ENCODE measurements around the gene CCDC149. TPM values are rescaled to one million over a fixed set of nuclear protein-coding genes. Genes with fewer than 3 reads are reported as not detected.

CCDC149 gene
- total and polyA plus RNA-seq, 2 donors (not counting 1 experiment from before 2014, with no cell fraction given): not detected

DNA sequence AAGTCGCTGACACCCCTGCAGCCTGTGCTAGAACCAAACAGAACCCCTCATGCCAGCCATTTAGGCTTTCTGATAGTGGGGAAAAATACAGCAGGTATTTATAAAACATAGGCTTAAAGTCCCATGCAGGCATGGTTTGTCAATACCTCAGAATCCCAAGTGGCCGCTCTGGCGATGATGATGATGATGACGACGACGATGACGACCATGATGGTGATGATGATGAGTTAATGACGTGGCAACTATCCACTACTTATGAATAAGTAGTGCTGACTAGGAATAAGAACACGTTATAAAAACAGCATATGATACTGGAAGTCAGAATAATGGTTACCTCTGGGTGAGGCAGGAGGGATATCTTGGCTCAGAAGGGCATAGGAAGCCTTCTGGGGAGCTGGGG, 18.0 kb downstream of the CCDC149 start:
- H3K4me3 Mint-ChIP-seq: no peak overlapping the region
- H3K27me3 Mint-ChIP-seq: no peaks in the 10 kb centered on the region
- intact Hi-C loops (cut with micrococcal nuclease): no loop called here
- Histone ChIP-seq H3K9me3 (ENCODE audit: control extremely low read depth in 1 of 3, control insufficient read depth in 2 of 3, insufficient read depth in 1 of 3, low read length in 2 of 3) (peaks cover 0 to 7% (median 0%) of the 10 kb centered on the region in 3 donors), H4K20me1 (ENCODE audit: control insufficient read depth, insufficient read depth, low read length, poor library complexity, severe bottlenecking) (no peaks in the 10 kb centered on the region), H3K4me1 (ENCODE audit: control insufficient read depth in 2 of 2, insufficient read depth in 2 of 2, low read length in 2 of 2) (no peaks in the 10 kb centered on the region), H3K27ac (ENCODE audit: low read length in 2 of 2) (no peak overlapping the region), H3K9ac (ENCODE audit: low read length) (no peak overlapping the region), H3K27me3 (replicated peaks in 1 of 4; ENCODE audit: control extremely low read depth in 1 of 4, control insufficient read depth in 3 of 4, insufficient read depth in 4 of 4, low read length in 3 of 4) (no peaks in the 10 kb centered on the region), H2AFZ (ENCODE audit: insufficient read depth, low read depth, low read length, poor library complexity, severe bottlenecking) (no peak overlapping the region), H3K4me3 (ENCODE audit: control extremely low read depth in 1 of 5, extremely low read depth in 1 of 5, insufficient read depth in 1 of 5, low read depth in 2 of 5, low read length in 4 of 5) (no peak overlapping the region), H3K36me3 (replicated peaks in 1 of 2; ENCODE audit: control extremely low read depth in 1 of 2, control insufficient read depth in 1 of 2, extremely low read depth in 1 of 2, insufficient read depth in 2 of 2, low read length in 1 of 2) (no peaks in the 10 kb centered on the region), H3K4me2 (replicated peaks; ENCODE audit: low read depth, low read length, poor library complexity, severe bottlenecking) (no peak overlapping the region), H3K79me2 (ENCODE audit: control insufficient read depth, insufficient read depth, low read length) (no peaks in the 10 kb centered on the region)
- H3K4me1 Mint-ChIP-seq: no peaks in the 10 kb centered on the region
- ATAC-seq (ENCODE audit: low read depth) (no peak), DNase-seq (no peak)
- no peak overlapping the region for H3K27ac Mint-ChIP-seq
- no peaks in the 10 kb centered on the region for H3K9me3 Mint-ChIP-seq (ENCODE audit: insufficient read depth)
- ChIA-PET POLR2A (no interaction called here), CTCF (no interaction called here)
- TF ChIP-seq EZH2 (IDR thresholded peaks at IDR 0.05; ENCODE audit: borderline replicate concordance, insufficient read depth, low read depth, low read length, poor library complexity, severe bottlenecking): no peak
- TF ChIP-seq, protein P1, sequence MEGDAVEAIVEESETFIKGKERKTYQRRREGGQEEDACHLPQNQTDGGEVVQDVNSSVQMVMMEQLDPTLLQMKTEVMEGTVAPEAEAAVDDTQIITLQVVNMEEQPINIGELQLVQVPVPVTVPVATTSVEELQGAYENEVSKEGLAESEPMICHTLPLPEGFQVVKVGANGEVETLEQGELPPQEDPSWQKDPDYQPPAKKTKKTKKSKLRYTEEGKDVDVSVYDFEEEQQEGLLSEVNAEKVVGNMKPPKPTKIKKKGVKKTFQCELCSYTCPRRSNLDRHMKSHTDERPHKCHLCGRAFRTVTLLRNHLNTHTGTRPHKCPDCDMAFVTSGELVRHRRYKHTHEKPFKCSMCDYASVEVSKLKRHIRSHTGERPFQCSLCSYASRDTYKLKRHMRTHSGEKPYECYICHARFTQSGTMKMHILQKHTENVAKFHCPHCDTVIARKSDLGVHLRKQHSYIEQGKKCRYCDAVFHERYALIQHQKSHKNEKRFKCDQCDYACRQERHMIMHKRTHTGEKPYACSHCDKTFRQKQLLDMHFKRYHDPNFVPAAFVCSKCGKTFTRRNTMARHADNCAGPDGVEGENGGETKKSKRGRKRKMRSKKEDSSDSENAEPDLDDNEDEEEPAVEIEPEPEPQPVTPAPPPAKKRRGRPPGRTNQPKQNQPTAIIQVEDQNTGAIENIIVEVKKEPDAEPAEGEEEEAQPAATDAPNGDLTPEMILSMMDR (IDR thresholded peaks at IDR 0.05): no peak
- WGBS (ENCODE audit: insufficient coverage): 78% methylated on average over 1 of the region's 9 CpGs

DNA sequence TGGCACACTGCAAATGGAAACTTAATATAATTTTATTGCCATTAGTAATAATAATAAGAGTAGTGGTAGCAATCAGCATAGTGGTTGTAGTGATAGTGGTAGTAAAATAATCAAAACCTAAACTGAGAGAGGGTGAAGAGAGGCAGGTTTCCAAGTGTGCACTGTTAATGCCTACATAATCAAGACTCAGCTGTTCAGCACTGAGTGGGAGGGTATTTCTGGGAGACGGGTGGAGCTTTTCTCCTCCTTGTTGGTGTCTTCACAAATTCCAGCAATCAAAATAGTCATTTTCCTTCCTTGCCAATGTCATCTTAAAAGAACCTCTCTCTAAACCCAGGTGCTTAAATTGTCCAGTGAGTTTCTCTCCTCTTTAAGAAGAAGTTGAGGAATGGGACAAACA, 18.6 kb downstream of the CCDC149 start:
- TF ChIP-seq, protein P1 (IDR thresholded peaks at IDR 0.05): no peak
- no peak for TF ChIP-seq EZH2 (IDR thresholded peaks at IDR 0.05; ENCODE audit: borderline replicate concordance, insufficient read depth, low read depth, low read length, poor library complexity, severe bottlenecking)

More for the DNA sequence above, 18.6 kb downstream of the CCDC149 start:
- no peak for ATAC-seq (ENCODE audit: low read depth)
- WGBS (ENCODE audit: insufficient coverage): no CpG with 5 or more reads among the region's 1 CpG
- intact Hi-C loops (cut with micrococcal nuclease): no loop called here
- no peaks in the 10 kb centered on the region for H3K79me2 ChIP-seq (ENCODE audit: control insufficient read depth, insufficient read depth, low read length)
- no peaks in the 10 kb centered on the region for H3K36me3 ChIP-seq (replicated peaks in 1 of 2; ENCODE audit: control extremely low read depth in 1 of 2, control insufficient read depth in 1 of 2, extremely low read depth in 1 of 2, insufficient read depth in 2 of 2, low read length in 1 of 2)
- H3K9me3 Mint-ChIP-seq (ENCODE audit: insufficient read depth): no peaks in the 10 kb centered on the region
- H3K27ac Mint-ChIP-seq: no peak overlapping the region
- no peak overlapping the region for H3K4me3 Mint-ChIP-seq
- H3K9ac ChIP-seq (ENCODE audit: low read length): no peak overlapping the region
- peaks cover 0 to 7% (median 0%) of the 10 kb centered on the region in 3 donors for H3K9me3 ChIP-seq (ENCODE audit: control extremely low read depth in 1 of 3, control insufficient read depth in 2 of 3, insufficient read depth in 1 of 3, low read length in 2 of 3)
- H3K27me3 ChIP-seq (replicated peaks in 1 of 4; ENCODE audit: control extremely low read depth in 1 of 4, control insufficient read depth in 3 of 4, insufficient read depth in 4 of 4, low read length in 3 of 4): no peaks in the 10 kb centered on the region
- no peaks in the 10 kb centered on the region for H4K20me1 ChIP-seq (ENCODE audit: control insufficient read depth, insufficient read depth, low read length, poor library complexity, severe bottlenecking)
- POLR2A ChIA-PET: no interaction called here
- no peak overlapping the region for H2AFZ ChIP-seq (ENCODE audit: insufficient read depth, low read depth, low read length, poor library complexity, severe bottlenecking)
- no peaks in the 10 kb centered on the region for H3K4me1 ChIP-seq (ENCODE audit: control insufficient read depth in 2 of 2, insufficient read depth in 2 of 2, low read length in 2 of 2)
- no peaks in the 10 kb centered on the region for H3K4me1 Mint-ChIP-seq
- DNase-seq: no peak
- H3K4me3 ChIP-seq (ENCODE audit: control extremely low read depth in 1 of 5, extremely low read depth in 1 of 5, insufficient read depth in 1 of 5, low read depth in 2 of 5, low read length in 4 of 5): no peak overlapping the region
- H3K27ac ChIP-seq (ENCODE audit: low read length in 2 of 2): no peak overlapping the region
- H3K27me3 Mint-ChIP-seq: no peaks in the 10 kb centered on the region
- CTCF ChIA-PET: no interaction called here
- H3K4me2 ChIP-seq (replicated peaks; ENCODE audit: low read depth, low read length, poor library complexity, severe bottlenecking): no peak overlapping the region
